Measurements from ENCODE around the gene FOXL2.

Gene FOXL2

DNA sequence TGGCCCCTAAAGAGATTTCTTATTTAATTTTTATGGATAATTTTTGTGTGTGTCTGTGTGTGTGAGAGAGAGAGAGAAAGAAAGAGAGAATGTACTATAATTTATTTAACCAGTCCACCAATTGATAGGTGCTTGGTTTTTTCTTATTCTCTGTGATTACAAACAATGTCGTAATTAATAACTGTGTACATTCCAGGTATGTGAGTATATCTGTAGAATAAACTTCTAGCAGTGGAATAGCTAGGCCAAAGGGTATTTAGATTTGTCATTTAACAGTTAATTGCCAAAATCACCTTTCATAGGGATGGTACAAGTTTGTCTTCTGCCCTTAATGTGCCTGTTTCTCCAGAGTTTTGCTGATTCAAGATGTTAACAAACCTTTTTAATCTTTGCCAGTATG is 35.3 kb downstream of the FOXL2 start:
- TF ChIP-seq, protein P1, sequence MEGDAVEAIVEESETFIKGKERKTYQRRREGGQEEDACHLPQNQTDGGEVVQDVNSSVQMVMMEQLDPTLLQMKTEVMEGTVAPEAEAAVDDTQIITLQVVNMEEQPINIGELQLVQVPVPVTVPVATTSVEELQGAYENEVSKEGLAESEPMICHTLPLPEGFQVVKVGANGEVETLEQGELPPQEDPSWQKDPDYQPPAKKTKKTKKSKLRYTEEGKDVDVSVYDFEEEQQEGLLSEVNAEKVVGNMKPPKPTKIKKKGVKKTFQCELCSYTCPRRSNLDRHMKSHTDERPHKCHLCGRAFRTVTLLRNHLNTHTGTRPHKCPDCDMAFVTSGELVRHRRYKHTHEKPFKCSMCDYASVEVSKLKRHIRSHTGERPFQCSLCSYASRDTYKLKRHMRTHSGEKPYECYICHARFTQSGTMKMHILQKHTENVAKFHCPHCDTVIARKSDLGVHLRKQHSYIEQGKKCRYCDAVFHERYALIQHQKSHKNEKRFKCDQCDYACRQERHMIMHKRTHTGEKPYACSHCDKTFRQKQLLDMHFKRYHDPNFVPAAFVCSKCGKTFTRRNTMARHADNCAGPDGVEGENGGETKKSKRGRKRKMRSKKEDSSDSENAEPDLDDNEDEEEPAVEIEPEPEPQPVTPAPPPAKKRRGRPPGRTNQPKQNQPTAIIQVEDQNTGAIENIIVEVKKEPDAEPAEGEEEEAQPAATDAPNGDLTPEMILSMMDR (IDR thresholded peaks at IDR 0.05; ENCODE audit: insufficient read depth, low read length, missing control alignments): no peak
- H3K4me3 ChIP-seq (ENCODE audit: low read depth, low read length): no peak overlapping the region
- CTCF ChIA-PET: interaction anchor here (1.2 to 20.3 kb wide), 7 partner anchors 10 to 321 kb away, joined by 3 to 731 read pairs (median 43); partner anchors contain the start of gene CEP70
- POLR2A ChIA-PET: no interaction called here
- no peak for DNase-seq (ENCODE audit: low read depth, low spot score)

DNA sequence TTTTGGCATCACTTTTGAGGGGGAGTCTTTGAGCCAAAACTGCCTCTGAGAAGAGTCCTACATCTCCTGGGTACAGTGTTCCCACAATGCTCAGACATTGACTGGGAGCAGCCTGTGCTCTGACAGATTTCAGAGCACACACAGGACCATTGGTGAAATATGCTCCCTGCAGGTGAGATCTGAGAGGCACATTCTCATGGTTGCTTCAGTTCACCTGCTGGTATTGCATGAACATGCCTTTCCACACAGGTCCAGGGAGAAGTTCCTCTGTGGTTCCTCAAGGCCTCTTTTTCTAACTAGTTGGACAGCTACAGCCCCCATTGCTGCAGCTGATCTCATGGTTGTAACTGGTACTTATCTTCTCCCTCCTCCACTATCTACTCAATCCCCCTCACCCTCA is 37.0 kb downstream of the FOXL2 start:
- ChIA-PET CTCF (interaction anchor here (1.6 to 20.3 kb wide), 3 partner anchors 13 to 320 kb away, joined by 3 to 731 read pairs (median 684); partner anchors contain the start of gene CEP70), POLR2A (no interaction called here)
- no peak for DNase-seq (ENCODE audit: low read depth, low spot score)
- H3K4me3 ChIP-seq (ENCODE audit: low read depth, low read length): no peak overlapping the region
- TF ChIP-seq, protein P1 (IDR thresholded peaks at IDR 0.05; ENCODE audit: insufficient read depth, low read length, missing control alignments): no peak

DNA sequence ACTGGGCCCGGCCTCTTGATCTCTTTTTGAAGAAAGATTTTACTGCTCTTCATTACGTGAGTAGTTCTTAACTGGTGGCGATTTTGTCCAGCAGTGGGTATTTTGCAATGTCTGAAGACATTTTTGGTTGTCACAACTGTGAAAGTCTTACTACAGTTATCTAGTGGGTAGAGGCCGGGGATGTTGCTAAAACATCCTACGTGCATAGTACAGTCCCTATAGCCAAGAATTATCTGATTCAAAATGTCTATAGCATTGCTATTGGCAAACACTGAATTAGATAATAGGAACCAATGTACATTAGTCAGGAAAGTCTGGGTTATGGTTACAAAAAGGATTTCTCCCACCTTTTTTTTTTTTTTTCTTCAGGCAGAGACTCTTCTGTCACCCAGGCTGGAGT is 38.1 kb downstream of the FOXL2 start:
- CTCF ChIA-PET: interaction anchor here (1.6 to 20.3 kb wide), 4 partner anchors 8 to 314 kb away, joined by 3 to 684 read pairs (median 8); partner anchors contain the start of gene CEP70
- DNase-seq (ENCODE audit: low read depth, low spot score): no peak
- TF ChIP-seq, protein P1 (IDR thresholded peaks at IDR 0.05; ENCODE audit: insufficient read depth, low read length, missing control alignments): no peak
- POLR2A ChIA-PET: no interaction called here
- no peak overlapping the region for H3K4me3 ChIP-seq (ENCODE audit: low read depth, low read length)

DNA sequence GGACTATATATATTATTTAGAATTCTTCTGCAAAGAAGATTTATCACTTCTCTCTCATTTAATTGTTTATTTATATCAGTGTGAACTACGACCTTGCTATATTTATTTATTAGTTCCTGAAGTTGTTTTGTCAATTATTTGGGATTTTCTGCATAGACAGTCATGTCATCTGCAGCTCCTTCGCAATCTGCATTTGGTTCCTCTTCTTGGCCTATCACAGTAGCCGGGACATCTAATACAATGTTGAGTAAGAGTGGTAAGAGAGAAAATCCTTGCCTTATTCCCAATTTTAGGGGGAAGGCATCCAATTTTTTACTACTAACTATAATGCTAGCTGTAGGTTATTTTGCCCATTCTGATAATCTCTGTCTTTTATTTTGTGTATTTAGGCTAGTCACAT is 39.4 kb downstream of the FOXL2 start:
- ChIA-PET CTCF (interaction anchor here (0.6 to 1.8 kb wide), 5 partner anchors 9 to 313 kb away, joined by 3 to 9 read pairs (median 3); partner anchors contain the start of gene CEP70), POLR2A (no interaction called here)
- TF ChIP-seq, protein P1 (IDR thresholded peaks at IDR 0.05; ENCODE audit: insufficient read depth, low read length, missing control alignments): no peak
- H3K4me3 ChIP-seq (ENCODE audit: low read depth, low read length): no peak overlapping the region
- DNase-seq (ENCODE audit: low read depth, low spot score): no peak

DNA sequence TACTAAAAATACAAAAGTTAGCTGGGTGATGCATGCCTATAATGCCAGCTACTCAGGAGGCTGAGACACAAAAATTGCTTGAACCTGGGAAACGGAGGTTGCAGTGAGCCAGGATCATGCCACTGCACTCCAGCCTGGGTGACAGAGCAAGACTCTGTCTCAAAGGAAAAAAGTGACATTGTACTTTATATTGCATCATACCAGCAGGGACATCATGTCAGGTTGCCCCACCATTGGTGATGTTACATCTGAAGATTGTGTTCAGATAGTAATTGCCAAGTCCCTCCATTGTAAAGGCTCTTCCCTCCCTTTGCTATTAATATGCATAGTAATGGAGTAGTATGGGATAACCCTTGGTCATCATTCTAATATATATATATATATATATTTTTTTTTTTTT is 44.8 kb downstream of the FOXL2 start:
- DNase-seq (ENCODE audit: low read depth, low spot score): no peak
- H3K4me3 ChIP-seq (ENCODE audit: low read depth, low read length): no peak overlapping the region
- TF ChIP-seq, protein P1 (IDR thresholded peaks at IDR 0.05; ENCODE audit: insufficient read depth, low read length, missing control alignments): no peak
- POLR2A ChIA-PET: no interaction called here
- CTCF ChIA-PET: interaction anchor here (1.1 to 7.5 kb wide), 3 partner anchors 13 to 308 kb away, joined by 3 to 117 read pairs (median 6); partner anchors contain the start of gene CEP70

DNA sequence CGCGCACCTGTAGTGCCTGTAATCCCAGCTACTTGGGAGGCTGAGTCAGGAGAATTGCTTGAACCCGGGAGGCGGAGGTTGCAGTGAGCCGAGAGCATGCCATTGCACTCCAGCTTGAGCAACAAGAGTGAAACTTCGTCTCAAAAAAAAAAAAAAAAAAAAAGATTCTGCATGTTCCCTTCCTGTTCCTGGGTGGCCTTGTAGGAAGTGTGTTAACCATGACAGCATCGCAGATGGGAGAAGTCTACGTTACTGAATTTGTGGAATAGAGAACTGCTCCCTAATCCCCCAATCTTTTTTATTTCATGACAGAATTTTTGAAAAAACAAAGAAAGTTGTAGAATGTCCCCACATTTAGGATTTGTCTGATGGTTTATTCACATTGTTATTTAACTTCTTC is 45.4 kb downstream of the FOXL2 start:
- POLR2A ChIA-PET: no interaction called here
- TF ChIP-seq, protein P1 (IDR thresholded peaks at IDR 0.05; ENCODE audit: insufficient read depth, low read length, missing control alignments): no peak
- no peak overlapping the region for H3K4me3 ChIP-seq (ENCODE audit: low read depth, low read length)
- no peak for DNase-seq (ENCODE audit: low read depth, low spot score)
- CTCF ChIA-PET: interaction anchor here (1.1 to 7.5 kb wide), 4 partner anchors 13 to 307 kb away, joined by 3 to 117 read pairs (median 5); partner anchors contain the start of gene CEP70

Data from AG04449 (cell line).